Stimulated activated CD4-positive, alpha-beta T cell treated with anti-CD3 and anti-CD28 coated beads, TNF-alpha, amount 100 ng/mL, for 1 hour (primary cell): Measurements from ENCODE around the gene FBXL17.
"Not testable (repeated sequence)": the region's sequence is repeated elsewhere in the genome, so short reads cannot be mapped to it uniquely, and the experiment has no call there.

ENCODE experiments used
- DNase-seq, 3 donors: peaks; one replicate each; pipeline ENCODE4 v3.0.0-alpha.2; 2020; ENCODE audit warnings: low read depth in 3 of 3, low spot score in 1 of 3

Gene FBXL17

GRCh38 chr5:108381954-108382783 lies at the start of gene FBXL17:
Gene FBXL17 (minus strand): TSS chr5:108382098.
- peak; percentile 75 to 78 (median 76) for DNase-seq

- no peak for DNase-seq
These were observed 49.2 kb upstream of the FBXL17 start for GRCh38 chr5:108430931-108431608.

- no peak for DNase-seq
These were observed 39.8 kb upstream of the FBXL17 start for GRCh38 chr5:108421713-108422112.

- DNase-seq: no peak
These were observed 38.9 kb upstream of the FBXL17 start for GRCh38 chr5:108420755-108421154.

GRCh38 chr5:108420158-108420557 lies 38.3 kb upstream of the FBXL17 start:
- no peak for DNase-seq

- no peak for DNase-seq
These were observed 36.3 kb upstream of the FBXL17 start for GRCh38 chr5:108418197-108418596.

- DNase-seq: no peak
These were observed 35.3 kb upstream of the FBXL17 start for GRCh38 chr5:108417166-108417670.

GRCh38 chr5:108415726-108416125 lies 33.8 kb upstream of the FBXL17 start:
- DNase-seq: no peak

GRCh38 chr5:108409786-108410185 lies 27.9 kb upstream of the FBXL17 start:
- no peak for DNase-seq

GRCh38 chr5:108405201-108405600 lies 23.3 kb upstream of the FBXL17 start:
- DNase-seq: not testable (repeated sequence)

- no peak for DNase-seq
These were observed 17.1 kb upstream of the FBXL17 start for GRCh38 chr5:108398964-108399363.

- DNase-seq: not testable (repeated sequence)
These were observed 14.9 kb upstream of the FBXL17 start for GRCh38 chr5:108396837-108397236.

- DNase-seq: no peak
These were observed 5.9 kb upstream of the FBXL17 start for GRCh38 chr5:108387758-108388157.

- no peak for DNase-seq
These were observed 4.6 kb upstream of the FBXL17 start for GRCh38 chr5:108386345-108387061.

- DNase-seq: no peak
These were observed 2.8 kb upstream of the FBXL17 start for GRCh38 chr5:108384741-108385140.

- no peak for DNase-seq
These were observed 959 bp upstream of the FBXL17 start for GRCh38 chr5:108382784-108383330.

- DNase-seq: peak; percentile 47 to 67 (median 59)
These were observed 446 bp downstream of the FBXL17 start for GRCh38 chr5:108381350-108381953.

GRCh38 chr5:108380531-108381349 lies 1.2 kb downstream of the FBXL17 start:
- peak in 2 of 3 donors; percentile 16 to 43 for DNase-seq

- DNase-seq: no peak
These were observed 2.0 kb downstream of the FBXL17 start for GRCh38 chr5:108379722-108380530.
